Stromal cell of bone marrow (primary cell): ENCODE data around the gene ACE2.
A peak's percentile ranks its signal among the peaks of the same experiment; 100 is the strongest.
"Not testable (repeated sequence)": the region's sequence is repeated elsewhere in the genome, so short reads cannot be mapped to it uniquely, and the experiment has no call there.

Source experiments
- DNase-seq: peaks from one replicate; pipeline ENCODE4 v3.0.0-alpha.2; 2012; ENCODE audit warnings: low read depth

ACE2 gene

DNA sequence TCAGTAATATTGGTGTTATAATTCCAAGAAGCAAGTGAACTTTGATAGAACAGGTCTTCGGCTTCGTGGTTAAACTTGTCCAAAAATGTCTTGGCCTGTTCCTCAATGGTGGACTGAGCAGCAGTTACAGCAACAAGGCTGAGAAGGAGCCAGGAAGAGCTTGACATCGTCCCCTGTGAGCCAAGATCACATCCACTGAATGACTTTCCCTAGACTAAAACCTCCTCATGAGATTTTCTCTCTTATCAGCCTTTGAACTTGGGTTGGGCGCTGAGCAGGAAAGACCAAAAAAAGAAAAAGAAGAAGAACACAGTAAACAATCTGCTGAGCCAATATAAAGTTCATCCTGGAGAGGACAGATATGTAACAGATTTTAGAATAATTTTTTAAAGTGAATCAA, at the start of gene ACE2:
TSS of gene ACE2 (minus strand) at position 216 of the 400 bp plus-strand sequence. CDS start at position 167, 49 bp downstream.
- DNase-seq: no peak

GRCh38 chrX:15647510-15647909, 46.8 kb upstream of the ACE2 start:
- DNase-seq: not testable (repeated sequence)

DNA sequence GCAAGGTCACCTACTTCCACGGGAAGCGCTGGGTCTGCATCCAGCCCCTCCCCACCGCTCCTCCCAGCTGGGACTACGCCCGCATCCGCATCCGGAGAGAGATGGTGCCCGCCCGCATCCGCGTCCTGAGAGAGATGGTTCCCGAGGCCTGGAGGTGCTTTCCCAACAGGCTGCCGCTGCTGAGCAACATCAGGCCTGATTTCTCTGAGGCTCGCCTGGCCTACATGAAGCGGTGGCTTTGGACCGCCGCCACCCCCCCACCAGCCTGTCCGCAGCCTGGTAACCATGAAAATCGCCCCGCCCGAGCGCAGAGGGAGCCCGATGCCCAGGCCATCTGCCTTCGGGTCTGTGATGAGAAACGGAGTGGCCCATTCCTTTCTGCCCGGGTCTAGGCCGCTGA, 45.8 kb upstream of the ACE2 start:
- DNase-seq: no peak

- DNase-seq: no peak
Measured at GRCh38 chrX:15646031-15646430, 45.3 kb upstream of the ACE2 start.

- DNase-seq: no peak
Measured at GRCh38 chrX:15645266-15645665, 44.5 kb upstream of the ACE2 start.

DNA sequence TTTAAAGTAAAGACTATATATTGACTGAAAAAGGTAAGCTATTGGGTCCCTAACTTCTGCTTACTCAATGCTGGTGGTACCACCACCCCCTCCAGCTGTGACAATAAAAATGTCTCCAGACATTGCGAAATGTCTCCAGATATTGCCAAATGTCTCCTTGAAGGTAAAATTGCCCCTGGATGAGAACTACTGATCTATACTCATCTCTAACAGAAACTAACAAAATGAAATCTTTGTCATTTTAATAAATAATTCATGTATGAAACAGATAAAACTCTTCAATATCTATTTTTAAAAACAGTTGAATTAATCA, 43.8 kb upstream of the ACE2 start:
- no peak for DNase-seq

- no peak for DNase-seq
Measured at GRCh38 chrX:15643786-15644559, 43.2 kb upstream of the ACE2 start.

DNA sequence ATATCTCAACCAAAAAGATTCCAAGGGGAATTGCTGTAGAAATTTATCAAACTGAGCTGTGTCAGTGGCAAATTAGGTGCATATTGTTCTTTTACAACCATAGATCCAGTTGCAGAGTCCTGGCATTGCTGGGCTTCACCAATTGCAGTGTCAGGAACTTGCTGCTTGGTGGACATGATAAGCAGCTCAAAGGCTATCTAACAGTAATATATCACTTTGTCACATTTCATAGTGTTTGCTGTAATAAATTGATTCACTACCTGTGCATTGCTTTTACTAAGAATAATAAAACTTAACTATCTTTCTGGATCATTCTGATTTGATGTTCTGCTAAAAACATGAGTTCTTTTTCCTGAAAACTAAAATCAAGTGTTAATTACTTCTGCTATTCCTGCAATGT, 30.9 kb upstream of the ACE2 start:
- DNase-seq: no peak

DNA sequence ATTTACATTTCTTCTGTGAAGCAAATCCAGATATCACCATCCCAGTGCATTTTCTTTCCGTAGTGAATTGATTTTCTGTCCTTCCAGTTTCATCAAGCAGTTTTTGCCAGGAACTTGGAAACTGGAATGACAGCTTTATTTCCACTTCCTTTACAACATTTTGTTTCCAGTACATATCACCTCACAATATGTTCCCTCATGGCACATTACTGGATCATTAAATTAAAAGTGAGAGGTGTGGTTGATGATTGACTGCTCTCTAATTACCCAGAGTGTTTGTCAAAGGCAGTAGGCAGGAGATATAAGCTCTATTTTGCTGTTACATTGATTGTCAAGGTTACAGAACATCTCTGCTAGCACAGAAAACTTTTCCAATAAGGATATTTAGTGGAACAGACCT, 22.3 kb upstream of the ACE2 start:
- DNase-seq: no peak

- no peak for DNase-seq
Measured at GRCh38 chrX:15619053-15619755, 18.4 kb upstream of the ACE2 start.

DNA sequence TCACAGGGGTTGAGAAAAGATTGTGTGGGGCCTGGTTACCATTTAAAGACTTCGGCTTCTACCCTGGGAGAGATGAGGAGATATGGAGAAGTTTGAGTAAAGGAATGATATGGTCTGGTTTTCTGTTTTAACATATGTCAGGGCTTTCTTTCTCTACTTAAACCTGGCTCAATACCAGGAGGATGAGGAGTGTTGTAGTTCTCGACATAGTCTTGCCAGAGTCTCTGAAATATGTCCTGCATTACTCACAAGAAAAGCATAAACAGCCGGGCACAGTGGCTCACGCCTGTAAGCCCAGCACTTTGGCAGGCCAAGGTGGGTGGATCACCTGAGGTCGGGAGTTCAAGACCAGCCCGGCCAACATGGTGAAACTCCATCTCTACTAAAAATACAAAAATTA, 16.4 kb upstream of the ACE2 start:
- no peak for DNase-seq

- DNase-seq: no peak
Measured at GRCh38 chrX:15616531-15616930, 15.8 kb upstream of the ACE2 start.

- DNase-seq: no peak
Measured at GRCh38 chrX:15607067-15607466, 6.3 kb upstream of the ACE2 start.

DNA sequence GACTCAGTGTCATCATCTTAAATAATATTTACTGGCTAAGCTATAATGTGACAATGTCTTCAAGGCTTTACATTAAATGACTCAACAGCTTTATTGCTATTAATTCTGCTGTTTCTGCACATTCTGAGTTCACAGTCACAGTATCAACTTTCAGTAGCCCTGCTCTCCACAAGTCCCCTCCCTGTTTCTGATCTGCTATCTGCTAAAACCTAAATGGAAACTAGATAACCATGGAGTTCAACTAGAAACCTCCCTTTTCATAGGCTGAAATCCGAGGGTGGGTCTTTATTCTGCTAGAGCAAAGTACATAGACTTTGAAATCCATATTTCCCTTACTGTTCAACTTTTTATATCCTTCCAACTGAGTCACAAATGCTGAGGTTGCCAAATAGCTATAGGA, 5.4 kb upstream of the ACE2 start:
- DNase-seq: no peak

DNA sequence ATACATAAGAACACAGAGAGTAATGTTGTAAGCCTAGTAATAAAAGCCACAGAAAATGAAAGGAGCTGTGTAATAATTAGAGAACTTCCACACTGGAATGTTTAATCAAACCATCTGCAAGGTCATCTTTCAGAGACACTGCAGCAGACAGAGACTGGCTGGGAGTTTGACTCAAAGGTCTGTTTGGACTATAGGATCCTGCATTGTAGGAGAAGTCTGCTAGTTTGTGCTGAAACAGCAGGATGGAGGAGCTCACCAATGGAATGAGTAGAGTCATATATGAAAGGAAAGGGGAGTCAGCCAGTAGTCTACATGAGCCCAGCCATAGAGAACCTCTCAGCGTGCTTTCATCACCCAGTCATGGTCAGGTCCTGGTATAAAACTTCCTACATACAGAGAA, 4.5 kb upstream of the ACE2 start:
- no peak for DNase-seq

DNA sequence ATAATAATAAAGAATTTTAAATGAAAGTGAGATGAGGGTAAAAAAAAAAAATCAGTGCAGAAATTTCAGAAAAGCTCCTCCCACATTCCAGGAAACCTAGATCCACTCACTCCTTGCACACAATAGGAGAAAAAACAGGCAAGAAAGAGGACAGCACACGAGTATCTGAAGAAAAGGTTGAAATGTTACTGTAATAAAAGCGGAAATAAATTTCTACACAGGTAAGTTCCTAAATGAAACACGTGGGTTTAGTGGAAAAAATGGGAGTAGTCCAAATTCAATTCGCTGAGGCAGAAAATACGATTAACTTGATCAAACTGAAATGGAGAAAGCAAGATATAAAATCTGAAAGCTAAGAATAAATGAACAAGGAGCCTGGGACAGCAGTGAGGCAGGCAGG, 2.0 kb upstream of the ACE2 start:
- DNase-seq: no peak

- DNase-seq: no peak
Measured at GRCh38 chrX:15601932-15602331, 1.2 kb upstream of the ACE2 start.

DNA sequence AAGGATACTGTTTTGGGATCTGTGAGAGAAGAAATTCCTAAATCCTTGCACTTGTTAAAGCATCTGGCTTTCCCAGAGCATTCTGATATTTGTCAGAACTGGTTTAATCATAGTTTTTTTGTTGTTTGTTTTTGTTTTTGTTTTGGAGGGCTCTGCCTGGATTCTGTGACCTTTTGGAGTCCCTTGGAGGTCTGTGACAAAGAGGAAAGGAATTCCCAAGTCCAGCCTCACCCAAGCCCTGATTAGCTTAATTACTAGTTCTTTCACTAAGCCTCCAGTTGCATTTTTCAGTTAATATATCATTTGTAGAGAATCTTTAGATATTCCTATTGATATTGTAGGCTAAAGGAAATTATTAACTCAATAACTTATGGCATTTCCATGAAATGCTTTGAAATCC, 711 bp downstream of the ACE2 start:
- DNase-seq: no peak

DNA sequence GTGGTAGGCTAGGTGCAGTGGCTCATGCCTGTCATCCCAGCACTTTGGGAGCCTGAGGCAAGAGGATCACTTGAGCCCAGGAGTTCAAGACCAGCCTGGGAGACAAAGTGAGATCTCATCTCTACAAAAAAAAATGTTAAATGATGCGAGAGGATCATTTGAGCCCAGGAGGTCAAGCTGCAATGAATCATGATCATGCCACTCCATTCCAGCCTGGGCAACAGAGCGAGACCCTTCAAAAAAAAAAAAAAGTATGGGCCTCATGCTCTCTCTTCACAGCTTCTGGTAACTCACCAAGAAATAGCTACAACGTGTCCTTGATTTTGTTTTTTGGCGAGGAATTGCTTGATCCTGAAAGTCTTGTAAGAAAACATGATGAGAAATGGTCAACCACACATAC, 1.3 kb downstream of the ACE2 start:
- DNase-seq: no peak

- DNase-seq: no peak
Measured at GRCh38 chrX:15598026-15598425, 2.7 kb downstream of the ACE2 start.

- DNase-seq: no peak
Measured at GRCh38 chrX:15594371-15594770, 6.4 kb downstream of the ACE2 start.

DNA sequence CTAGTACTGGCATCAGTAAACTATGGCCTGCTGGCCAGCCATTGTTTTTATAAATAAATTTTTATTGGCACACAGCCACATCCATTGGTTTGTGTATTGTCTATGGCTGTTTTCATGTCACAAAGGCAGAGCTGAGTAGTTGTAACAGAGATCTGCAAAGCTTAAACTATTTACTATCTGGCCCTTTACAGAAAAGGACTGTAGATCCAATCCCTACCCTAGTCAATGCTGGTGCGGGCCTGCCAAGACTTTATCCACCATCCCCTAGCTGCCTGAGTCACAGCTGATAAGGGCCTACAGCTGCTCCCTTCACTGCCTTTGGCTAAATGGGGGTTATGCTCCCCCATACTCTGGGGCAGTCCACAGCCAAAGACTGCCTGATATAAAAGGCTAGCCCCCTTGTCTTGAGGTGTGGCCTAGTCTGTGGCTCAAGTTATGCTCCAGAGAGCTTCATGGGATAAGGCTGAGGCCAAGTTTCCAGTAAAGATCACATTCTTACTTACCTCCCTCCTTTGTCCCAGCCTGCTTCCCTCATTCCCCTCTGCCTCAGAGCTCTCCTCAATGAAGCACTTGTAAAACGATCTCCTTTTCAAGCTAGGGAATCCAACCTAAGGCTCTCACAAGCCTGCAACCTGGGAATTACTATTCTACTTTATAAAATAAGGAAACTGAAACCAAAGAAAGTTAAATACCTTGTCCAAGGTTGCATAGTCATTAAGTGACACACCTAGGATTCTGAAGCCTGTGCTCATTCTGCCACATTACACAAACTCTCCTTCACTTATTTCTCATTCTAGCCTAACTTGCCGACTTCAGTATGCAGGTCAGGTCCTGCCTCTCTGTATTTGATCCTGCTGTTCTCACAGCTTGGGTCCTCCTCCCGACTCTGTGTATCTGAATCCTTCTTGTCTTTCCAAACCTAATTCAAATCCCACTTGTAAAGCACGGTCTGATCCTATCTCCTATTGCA, 20.7 kb downstream of the ACE2 start:
- DNase-seq: no peak

DNA sequence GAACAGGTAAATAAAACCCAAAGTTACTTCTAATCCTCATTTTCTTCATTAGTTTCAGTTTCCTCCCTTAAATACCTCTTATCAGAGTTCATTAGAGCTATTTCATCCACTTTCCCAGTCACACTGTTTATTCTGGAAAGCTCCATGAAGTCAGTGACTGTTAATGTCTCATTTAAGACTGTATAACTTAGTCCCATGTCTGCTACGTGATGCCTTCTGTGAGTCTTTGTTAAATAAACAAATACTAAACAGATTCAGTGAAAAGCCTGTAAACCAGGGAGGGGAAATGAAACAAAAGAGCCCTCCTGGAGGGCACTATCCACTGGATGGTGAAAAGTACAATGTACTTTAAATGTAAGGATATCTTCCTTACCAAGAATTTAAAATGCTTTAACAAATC, 24.7 kb downstream of the ACE2 start:
- peak; percentile 2 for DNase-seq
